Right lobe of liver (tissue), 4 donors: ENCODE results near the gene LIG4.

Experiments
- CTCF ChIP-seq, 4 donors: fragments of 200-600 bp in 3 of 4; fragments of 450-650 bp in 1 of 4; IDR thresholded peaks; one replicate each; pipeline versions ENCODE4 v1.5.1 to v1.8.0; 2016 to 2022; ENCODE audit warnings: antibody characterized with exemption in 4 of 4, mild to moderate bottlenecking in 2 of 4
- POLR2A ChIP-seq: fragments of 450-650 bp; IDR thresholded peaks from one replicate; pipeline ENCODE4 v1.6.1; 2017; ENCODE audit warnings: antibody characterized with exemption, mild to moderate bottlenecking
- donor health status: DM: no; HTN: no; CAD: no.
- donor health status: DM: no; HTN: no; CAD: no.
- donor health status: DM: no; HTN: yes; CAD: no.

GRCh38 chr13:108225440-108225839 lies 10.1 kb upstream of the LIG4 start:
- TF ChIP-seq CTCF (IDR thresholded peaks at IDR 0.05) (no peak), POLR2A (no peak)
